ENCODE data around the gene E2F3.

DNA sequence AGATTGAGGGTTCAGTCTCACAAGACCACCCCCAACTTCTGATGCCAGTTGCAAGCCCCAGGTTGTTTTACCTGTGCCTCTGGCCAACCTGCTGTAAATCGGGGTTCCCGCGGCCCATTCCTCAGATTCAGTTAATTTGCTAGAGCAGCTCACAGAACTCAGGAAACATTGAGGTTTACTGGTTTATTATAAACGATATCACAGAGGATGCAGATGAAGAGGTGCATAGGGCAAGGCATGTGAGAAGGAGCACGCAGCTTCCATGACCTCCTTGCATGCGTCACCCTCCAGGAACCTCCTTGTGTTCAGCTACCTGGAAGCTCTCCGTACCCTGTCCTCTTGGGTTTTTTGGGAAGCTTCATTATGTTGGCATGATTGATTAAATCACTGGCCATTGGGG lies 66.5 kb downstream of the E2F3 start:
- TF ChIP-seq, protein P1, sequence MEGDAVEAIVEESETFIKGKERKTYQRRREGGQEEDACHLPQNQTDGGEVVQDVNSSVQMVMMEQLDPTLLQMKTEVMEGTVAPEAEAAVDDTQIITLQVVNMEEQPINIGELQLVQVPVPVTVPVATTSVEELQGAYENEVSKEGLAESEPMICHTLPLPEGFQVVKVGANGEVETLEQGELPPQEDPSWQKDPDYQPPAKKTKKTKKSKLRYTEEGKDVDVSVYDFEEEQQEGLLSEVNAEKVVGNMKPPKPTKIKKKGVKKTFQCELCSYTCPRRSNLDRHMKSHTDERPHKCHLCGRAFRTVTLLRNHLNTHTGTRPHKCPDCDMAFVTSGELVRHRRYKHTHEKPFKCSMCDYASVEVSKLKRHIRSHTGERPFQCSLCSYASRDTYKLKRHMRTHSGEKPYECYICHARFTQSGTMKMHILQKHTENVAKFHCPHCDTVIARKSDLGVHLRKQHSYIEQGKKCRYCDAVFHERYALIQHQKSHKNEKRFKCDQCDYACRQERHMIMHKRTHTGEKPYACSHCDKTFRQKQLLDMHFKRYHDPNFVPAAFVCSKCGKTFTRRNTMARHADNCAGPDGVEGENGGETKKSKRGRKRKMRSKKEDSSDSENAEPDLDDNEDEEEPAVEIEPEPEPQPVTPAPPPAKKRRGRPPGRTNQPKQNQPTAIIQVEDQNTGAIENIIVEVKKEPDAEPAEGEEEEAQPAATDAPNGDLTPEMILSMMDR (IDR thresholded peaks at IDR 0.05 in 2 of 3, conservative IDR thresholded peaks at IDR 0.05 in 1 of 3; ENCODE audit: borderline replicate concordance in 1 of 3, insufficient read depth in 1 of 3, low read depth in 2 of 3, low read length in 2 of 3), result no peak
- TF ChIP-seq EZH2 (IDR thresholded peaks at IDR 0.05), result no peak
- no peak for TF ChIP-seq SIN3A (IDR thresholded peaks at IDR 0.05; ENCODE audit: low read depth)
- TF ChIP-seq FOSL1 (IDR thresholded peaks at IDR 0.05; ENCODE audit: low read depth), result no peak
- no peak for TF ChIP-seq EGR1 (IDR thresholded peaks at IDR 0.05; ENCODE audit: low read depth)
- no peak for TF ChIP-seq ZFX (IDR thresholded peaks at IDR 0.05)
- TF ChIP-seq POLR2AphosphoS5 (IDR thresholded peaks at IDR 0.05; ENCODE audit: low read depth, low read length), result no peak
- no peak for TF ChIP-seq EZH2phosphoT487 (IDR thresholded peaks at IDR 0.05; ENCODE audit: borderline replicate concordance)
- no peak for TF ChIP-seq ZNF274 (IDR thresholded peaks at IDR 0.05; ENCODE audit: low read depth, low read length)
- TF ChIP-seq POLR2A (IDR thresholded peaks at IDR 0.05; ENCODE audit: borderline replicate concordance, extremely low read depth, insufficient read depth, insufficient read length), result no peak
- no peak for TF ChIP-seq CBX3 (IDR thresholded peaks at IDR 0.05; ENCODE audit: low read depth)
- TF ChIP-seq, protein P2, sequence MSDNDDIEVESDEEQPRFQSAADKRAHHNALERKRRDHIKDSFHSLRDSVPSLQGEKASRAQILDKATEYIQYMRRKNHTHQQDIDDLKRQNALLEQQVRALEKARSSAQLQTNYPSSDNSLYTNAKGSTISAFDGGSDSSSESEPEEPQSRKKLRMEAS (IDR thresholded peaks at IDR 0.05), result no peak
- TF ChIP-seq, protein P3, sequence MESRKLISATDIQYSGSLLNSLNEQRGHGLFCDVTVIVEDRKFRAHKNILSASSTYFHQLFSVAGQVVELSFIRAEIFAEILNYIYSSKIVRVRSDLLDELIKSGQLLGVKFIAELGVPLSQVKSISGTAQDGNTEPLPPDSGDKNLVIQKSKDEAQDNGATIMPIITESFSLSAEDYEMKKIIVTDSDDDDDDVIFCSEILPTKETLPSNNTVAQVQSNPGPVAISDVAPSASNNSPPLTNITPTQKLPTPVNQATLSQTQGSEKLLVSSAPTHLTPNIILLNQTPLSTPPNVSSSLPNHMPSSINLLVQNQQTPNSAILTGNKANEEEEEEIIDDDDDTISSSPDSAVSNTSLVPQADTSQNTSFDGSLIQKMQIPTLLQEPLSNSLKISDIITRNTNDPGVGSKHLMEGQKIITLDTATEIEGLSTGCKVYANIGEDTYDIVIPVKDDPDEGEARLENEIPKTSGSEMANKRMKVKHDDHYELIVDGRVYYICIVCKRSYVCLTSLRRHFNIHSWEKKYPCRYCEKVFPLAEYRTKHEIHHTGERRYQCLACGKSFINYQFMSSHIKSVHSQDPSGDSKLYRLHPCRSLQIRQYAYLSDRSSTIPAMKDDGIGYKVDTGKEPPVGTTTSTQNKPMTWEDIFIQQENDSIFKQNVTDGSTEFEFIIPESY (IDR thresholded peaks at IDR 0.05; ENCODE audit: extremely low read depth, insufficient replicate concordance, low read length), result no peak
